ENCODE results near the gene NAP1L1.
A peak's percentile ranks its signal among the peaks of the same experiment; 100 is the strongest.

The NAP1L1 gene

DNA sequence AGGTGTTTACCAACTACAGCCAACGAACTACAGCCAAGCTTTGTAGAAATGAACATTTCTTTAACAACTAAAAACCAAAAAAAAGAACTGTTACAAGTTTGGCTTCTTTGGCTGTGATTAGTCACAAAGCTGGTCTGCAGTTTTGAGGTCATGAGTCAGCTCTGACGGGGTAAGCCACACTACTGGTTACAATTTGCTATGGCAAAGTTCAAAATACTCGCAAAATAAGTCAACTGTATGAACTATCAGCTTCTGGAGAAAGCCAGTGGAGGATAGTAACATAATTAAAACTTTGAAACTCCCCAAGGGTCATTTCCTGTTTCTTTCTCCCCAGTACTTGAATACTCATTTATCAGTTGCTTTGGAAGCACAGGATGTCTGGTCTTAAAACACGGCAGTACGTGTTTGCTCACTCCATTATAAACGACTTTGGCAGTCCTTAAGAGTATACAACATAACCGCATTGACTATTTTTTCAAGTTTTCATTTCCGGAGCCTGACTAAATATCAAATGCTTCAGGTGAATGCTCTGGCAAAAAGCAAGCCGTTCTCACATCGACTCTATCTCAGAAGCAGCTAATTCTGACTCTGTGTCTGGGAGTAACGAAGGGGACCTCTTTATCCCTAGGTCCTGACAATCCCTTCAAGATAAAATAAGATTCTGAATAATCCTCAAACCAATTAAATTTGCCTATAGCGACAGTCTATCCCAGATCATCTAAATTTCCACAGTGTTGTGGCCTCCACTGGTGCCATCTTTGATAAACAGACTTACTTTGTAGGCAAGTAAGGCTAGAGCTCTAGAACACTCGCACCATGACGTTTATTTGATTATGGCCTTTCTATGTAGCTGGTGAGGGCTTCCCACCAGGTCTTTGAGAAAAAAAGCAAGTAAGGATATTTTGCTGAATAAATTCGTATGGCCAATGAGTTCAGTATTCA, 63.5 kb downstream of the NAP1L1 start:
- peak; percentile 95 for DNase-seq (ENCODE audit: low read depth, low spot score)

- DNase-seq (ENCODE audit: low read depth, low spot score): peak; percentile 91
Observed at GRCh38 chr12:76020281-76020680, 64.2 kb downstream of the NAP1L1 start.

DNA sequence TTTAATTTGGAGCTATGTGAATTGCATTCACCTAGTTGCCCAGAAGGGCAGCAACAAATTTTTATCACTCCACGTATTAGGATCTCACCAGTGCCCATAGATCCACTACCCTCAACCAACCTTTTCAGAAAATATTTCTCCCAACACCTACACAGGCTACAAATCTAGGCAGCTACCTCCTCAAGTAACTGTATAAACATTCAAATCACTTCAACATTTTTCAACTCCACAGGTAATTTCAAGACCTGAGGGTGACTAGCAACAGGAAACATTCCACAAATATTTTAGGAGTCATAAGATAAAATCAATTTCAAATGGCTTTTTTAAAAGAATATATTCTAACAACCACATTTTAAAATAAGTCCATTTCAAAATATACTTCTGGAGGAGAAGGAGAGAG, 65.8 kb downstream of the NAP1L1 start:
- DNase-seq (ENCODE audit: low read depth, low spot score): no peak

DNA sequence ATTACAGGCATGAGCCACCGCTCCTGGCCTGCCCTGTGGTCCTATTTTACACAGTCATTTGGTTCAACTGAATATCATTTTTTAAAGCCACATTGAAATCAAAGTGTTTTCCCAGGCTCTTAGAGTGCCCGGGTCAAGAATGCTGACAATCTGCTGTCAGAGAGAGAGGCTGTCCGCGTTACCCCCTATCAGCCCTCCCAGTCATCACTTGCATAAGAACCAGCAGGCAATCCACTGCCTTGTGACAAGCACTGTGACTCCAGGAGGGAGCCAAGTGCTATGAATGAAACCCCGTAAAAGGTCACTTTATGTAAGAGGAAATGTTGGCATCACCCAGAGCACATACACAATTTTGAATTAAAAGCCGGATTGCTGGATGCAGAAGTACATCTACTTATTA, 66.4 kb downstream of the NAP1L1 start:
- DNase-seq (ENCODE audit: low read depth, low spot score): peak; percentile 70

DNA sequence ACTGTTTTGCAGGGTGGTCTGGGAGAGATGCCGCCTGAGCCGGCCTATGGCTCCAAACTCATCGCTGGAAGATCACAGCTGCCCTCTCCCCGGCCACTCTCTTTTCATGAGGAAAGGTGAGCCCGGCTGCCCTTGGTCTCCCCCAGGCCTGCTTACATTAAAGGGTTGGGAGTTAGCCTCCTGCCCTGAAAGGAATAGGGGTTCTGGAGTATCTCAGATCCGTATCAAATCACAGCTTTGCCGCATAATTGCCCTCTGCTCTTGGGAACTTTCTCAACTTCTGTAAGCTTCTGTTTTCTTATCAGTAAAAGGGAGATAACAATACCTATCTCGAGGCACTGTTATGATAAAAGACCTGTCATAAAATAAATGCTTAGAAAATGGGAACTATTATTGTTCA, 70.5 kb downstream of the NAP1L1 start:
- no peak for DNase-seq (ENCODE audit: low read depth, low spot score)

DNA sequence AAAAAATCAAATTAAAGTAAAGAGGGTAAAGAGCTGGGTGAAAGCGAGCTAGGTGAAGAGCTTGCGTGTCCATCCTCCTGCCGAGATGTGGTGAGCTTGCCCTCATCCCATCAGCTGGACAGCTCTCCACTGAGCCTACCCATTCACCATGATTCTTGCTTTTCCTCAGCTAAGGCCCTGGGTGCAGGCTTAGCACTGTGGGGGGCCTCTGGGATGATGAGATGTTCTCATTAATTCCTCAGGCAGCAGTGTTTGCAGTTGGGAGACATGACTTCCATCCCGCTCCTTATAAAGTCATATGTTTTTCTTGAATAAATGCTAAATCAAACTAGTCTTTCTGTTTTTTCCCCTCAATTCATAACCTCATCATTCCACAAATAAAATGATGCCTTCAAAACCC, 70.9 kb downstream of the NAP1L1 start:
- DNase-seq (ENCODE audit: low read depth, low spot score): no peak

DNA sequence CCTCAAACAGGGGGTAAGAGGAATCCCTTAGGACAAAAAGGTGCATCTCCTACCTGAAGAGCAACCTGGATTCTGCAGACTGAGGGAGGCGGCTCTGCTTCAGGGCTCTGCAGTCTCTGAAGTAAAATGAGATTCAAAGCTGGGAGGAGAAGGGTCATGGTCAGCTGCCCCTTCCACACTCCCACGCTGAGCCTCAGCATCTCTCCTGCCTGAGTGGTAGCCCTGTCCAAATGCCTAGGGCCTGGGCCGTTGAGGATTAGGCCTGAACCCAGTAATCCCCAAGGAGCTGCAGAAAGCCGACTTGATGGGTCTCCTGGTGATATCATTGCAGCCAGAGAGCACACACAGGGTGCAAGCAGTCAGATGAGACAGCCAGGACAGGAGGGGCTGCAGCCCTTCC, 71.8 kb downstream of the NAP1L1 start:
- DNase-seq (ENCODE audit: low read depth, low spot score): no peak

- DNase-seq (ENCODE audit: low read depth, low spot score): peak; percentile 51
Observed at GRCh38 chr12:76010732-76011458, 73.6 kb downstream of the NAP1L1 start.

GRCh38 chr12:76008428-76008827, 76.1 kb downstream of the NAP1L1 start:
- DNase-seq (ENCODE audit: low read depth, low spot score): no peak

DNA sequence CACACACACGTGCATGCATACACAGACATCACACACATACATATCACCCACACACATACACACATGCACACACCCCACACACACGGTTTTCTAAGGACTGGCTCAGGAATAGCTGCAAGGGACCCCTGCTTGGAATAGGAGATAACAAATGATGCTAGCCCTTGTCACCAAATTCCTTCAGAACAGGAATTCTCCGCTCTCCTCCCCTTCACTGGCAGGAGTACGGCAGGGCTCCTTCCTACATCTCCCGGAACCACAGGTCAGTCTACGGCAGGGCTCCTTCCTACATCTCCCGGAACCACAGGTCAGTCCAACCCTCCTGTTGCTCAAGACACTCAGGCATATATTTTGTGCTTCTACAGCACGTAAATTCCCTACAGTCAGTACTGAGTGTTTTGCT, 76.8 kb downstream of the NAP1L1 start:
- DNase-seq (ENCODE audit: low read depth, low spot score): no peak

DNA sequence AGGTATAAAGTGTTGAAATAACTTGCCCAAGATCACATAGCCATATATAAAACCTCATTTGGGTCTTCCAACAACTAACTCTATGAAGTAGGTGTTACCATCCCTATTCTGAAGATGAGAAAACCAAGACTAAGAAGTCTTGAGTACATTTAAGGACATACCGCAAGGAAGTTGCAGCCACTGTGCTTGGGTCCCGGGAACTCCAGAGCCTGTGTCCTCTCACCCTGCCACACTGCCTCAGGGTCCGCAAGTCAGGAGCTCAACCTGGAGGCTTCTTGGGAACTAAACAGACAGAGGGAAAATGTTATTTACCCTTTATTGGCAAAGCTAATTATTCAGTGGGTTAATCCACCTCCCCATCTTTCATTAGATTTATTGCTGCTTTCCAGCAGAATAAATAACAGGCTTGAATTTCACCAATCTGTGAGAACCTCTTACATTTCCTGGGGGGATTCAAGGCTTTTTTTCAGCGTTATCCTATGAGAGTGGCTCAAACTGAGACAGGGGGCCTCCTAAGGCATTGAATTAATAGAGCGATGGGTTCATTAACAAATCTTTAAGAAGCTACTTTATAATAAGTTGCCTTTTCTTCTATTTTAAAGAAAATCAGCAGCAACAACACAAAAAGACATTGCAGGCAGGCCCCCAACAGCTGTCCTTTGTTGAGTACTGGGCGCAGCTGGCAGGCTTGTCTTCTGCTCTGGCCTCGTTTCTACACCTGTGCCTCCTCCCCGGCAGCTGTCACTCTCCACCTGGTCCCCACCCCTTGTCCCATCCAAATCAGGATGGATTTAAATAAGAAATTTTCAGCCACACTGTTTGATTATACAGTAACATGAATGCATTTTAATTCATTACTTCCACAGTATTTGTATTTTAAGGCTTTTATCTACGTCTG, 78.2 kb downstream of the NAP1L1 start:
- DNase-seq (ENCODE audit: low read depth, low spot score): no peak

- DNase-seq (ENCODE audit: low read depth, low spot score): no peak
Observed at GRCh38 chr12:76003355-76003638, 81.2 kb downstream of the NAP1L1 start.

- no peak for DNase-seq (ENCODE audit: low read depth, low spot score)
Observed at GRCh38 chr12:76002598-76003354, 81.7 kb downstream of the NAP1L1 start.

- no peak for DNase-seq (ENCODE audit: low read depth, low spot score)
Observed at GRCh38 chr12:75998292-75999063, 86.0 kb downstream of the NAP1L1 start.

GRCh38 chr12:75997658-75998057, 86.8 kb downstream of the NAP1L1 start:
- no peak for DNase-seq (ENCODE audit: low read depth, low spot score)

DNA sequence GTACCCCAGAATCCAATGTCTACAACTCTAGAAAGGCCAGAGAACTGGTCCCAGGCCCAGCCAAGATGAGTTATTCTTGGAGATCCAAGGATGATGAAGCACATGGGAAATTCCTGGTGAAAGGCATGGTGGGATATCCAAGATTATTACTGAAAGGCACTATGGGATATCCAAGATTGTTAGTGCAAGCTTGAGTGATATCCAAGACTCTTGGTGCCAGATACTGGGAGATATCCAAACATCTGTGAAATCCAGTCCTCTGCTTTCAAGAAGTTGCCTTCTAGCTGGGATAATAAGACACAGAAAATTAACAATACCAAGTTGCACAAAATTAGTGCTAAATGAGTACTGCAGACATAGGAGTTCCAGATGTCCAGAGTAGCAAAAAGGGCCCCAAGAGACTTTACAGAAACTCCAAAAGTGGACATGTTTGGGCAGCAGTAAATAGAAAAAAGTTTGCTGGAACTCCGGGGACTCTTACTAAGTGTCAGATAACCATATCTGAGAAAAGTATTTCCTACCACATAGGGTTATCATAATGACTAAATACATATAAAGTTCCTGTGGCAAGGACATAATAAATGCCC, 87.5 kb downstream of the NAP1L1 start:
- no peak for DNase-seq (ENCODE audit: low read depth, low spot score)

DNA sequence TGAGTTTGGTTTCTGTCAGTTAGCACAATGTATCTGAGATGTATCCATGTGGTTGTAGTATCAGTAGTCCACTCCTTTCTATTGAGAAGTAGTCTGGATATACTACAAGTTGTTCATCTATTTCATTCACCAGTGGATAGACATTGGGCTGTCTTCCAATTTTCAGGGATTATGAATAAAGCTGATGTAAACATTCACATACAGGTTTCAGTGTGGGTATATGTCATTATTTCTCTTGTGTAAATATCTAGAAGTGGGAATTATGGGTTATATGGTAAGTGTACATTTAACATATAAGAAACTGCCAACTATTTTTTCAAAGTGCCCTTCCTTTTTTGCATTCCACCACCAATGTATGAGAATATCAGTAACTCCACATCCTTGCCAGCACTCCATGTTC, 88.8 kb downstream of the NAP1L1 start:
- no peak for DNase-seq (ENCODE audit: low read depth, low spot score)

DNA sequence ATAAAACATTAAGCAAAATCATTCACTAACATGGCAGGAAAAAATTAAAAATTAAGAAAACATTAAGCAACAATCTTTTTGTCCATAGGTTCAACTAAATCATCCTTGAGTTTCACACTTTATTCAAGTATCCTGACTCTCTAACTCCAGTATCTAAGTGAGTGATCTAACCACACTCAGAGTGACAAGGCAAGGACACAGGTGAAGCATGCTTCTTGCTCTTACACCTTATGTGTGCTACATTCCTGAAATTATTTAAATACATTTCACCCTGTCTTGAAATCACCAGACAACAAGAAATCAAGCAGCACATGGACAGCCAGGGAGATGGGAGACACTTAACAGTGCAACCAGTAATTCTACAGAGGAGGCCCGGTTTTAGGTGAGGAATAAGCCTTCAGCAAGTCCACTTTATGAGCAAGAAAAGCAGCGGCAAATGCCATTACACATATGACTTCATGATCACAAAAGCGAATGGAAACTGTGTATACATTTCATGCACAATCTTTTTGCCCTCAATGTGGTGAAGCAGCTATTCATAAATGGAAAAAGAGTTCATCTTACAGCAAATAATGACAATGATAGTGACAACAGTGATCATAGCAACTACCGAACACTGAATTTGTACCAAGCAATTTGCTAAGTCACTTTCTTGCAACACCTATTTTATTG, 90.3 kb downstream of the NAP1L1 start:
- DNase-seq (ENCODE audit: low read depth, low spot score): no peak

GRCh38 chr12:75991753-75992152, 92.7 kb downstream of the NAP1L1 start:
- no peak for DNase-seq (ENCODE audit: low read depth, low spot score)
